HepG2 (cell line): ENCODE data around the gene FOXK2. TPM values are rescaled to one million over a fixed set of nuclear protein-coding genes. Genes with fewer than 3 reads are reported as not detected.

ENCODE experiments used
- ATAC-seq: fragments of 200-7000 bp; cut with Tn5 transposase; 3 replicates; pipeline ENCODE4 v1.9.1; 2020; ENCODE audit warnings: mild to moderate bottlenecking, moderate library complexity
- BruUV-seq: library from RNA; stranded (reverse); fragments of 400-500 nt; replicated peaks from 2 replicates; lab custom pipeline; 2021; lab: Mats Ljungman, UMichigan
- CTCF ChIA-PET: fragments of 300-600 bp; formaldehyde crosslinking; extraction: SDS; loops from one replicate; lab custom pipeline; 2021; ENCODE audit warnings: low total read pairs, inconsistent platforms, low intra/inter-chr PET ratio; lab: Yijun Ruan, JAX
- POLR2A ChIA-PET: fragments of 350-600 bp; sonication (Branson Sonifier 250); formaldehyde crosslinking; loops from one replicate; lab custom pipeline; 2020; ENCODE audit warnings: antibody characterized with exemption, inconsistent platforms; lab: Yijun Ruan, JAX
- DNase-seq: peaks from one replicate; pipeline ENCODE4 v3.0.0-alpha.2; 2015; ENCODE audit warnings: low spot score
- FAIRE-seq: peaks from 3 replicates; lab custom pipeline; 2011; peaks lifted over from hg19 to GRCh38; lab: Jason Lieb, UNC
- H2AFZ ChIP-seq: one replicate; pipeline ENCODE4 v1.6.1; 2011; ENCODE audit warnings: low read length, inconsistent platforms
- H3K27ac ChIP-seq: fragments of 300-600 bp; 3 replicates; pipeline ENCODE4 v1.8.0; 2011; ENCODE audit warnings: mixed run types, mild to moderate bottlenecking, mixed read lengths, low read length, inconsistent platforms; ENCODE audit not compliant: insufficient read depth; ENCODE audit errors: extremely low read length
- H3K27me3 ChIP-seq, 2 experiments: fragments of 200-600 bp in 1 of 2; 2 replicates in 1 of 2; 3 replicates in 1 of 2; pipeline versions ENCODE4 v1.6.0 to v1.8.0; 2011; ENCODE audit warnings: low read length in 2 of 2, mild to moderate bottlenecking in 2 of 2, moderate library complexity in 2 of 2, inconsistent platforms in 1 of 2; ENCODE audit not compliant: insufficient read depth in 2 of 2, control insufficient read depth in 1 of 2
- H3K36me3 ChIP-seq, 2 experiments: fragments of 200-600 bp in 1 of 2; replicated peaks in 1 of 2; 2 replicates in 1 of 2; 3 replicates in 1 of 2; pipeline versions ENCODE4 v1.5.1 to v1.8.0; 2011; ENCODE audit warnings: low read length in 2 of 2, inconsistent platforms in 1 of 2; ENCODE audit not compliant: insufficient read depth in 2 of 2, control insufficient read depth in 1 of 2
- H3K4me1 ChIP-seq: 2 replicates; pipeline ENCODE4 v1.5.1; 2012; ENCODE audit warnings: low read length, inconsistent platforms; ENCODE audit not compliant: insufficient read depth
- H3K4me2 ChIP-seq: 2 replicates; pipeline ENCODE4 v1.6.0; 2011; ENCODE audit warnings: low read depth, low read length, inconsistent platforms
- H3K4me3 ChIP-seq, 3 experiments: fragments of 200-600 bp in 1 of 3; sonication (generic), shearing (Covaris generic) in 1 of 3; replicated peaks in 1 of 3; 2 replicates each; pipeline ENCODE4 v1.5.1; 2011 to 2016; ENCODE audit warnings: low read length in 3 of 3, inconsistent platforms in 2 of 3, low read depth in 2 of 3, mild to moderate bottlenecking in 2 of 3, control low read depth in 1 of 3, mixed read lengths in 1 of 3; ENCODE audit not compliant: insufficient read depth in 1 of 3
- H3K79me2 ChIP-seq: one replicate; pipeline ENCODE4 v1.6.1; 2011; ENCODE audit warnings: low read length, inconsistent platforms; ENCODE audit not compliant: insufficient read depth
- H3K9ac ChIP-seq: 2 replicates; pipeline ENCODE4 v1.6.0; 2011; ENCODE audit warnings: mild to moderate bottlenecking, low read depth, low read length, inconsistent platforms; ENCODE audit not compliant: insufficient read depth
- H3K9me3 ChIP-seq: 2 replicates; pipeline ENCODE4 v1.5.1; 2012; ENCODE audit warnings: mild to moderate bottlenecking, low read length
- H4K20me1 ChIP-seq: 2 replicates; pipeline ENCODE4 v1.6.0; 2011; ENCODE audit warnings: inconsistent platforms, mild to moderate bottlenecking, low read length, moderate library complexity; ENCODE audit not compliant: insufficient read depth
- ATF7 ChIP-seq, 2 experiments: fragments of 450-650 bp in 1 of 2; sonication (generic) in 1 of 2; formaldehyde crosslinking in 1 of 2; IDR thresholded peaks; 2 replicates each; pipeline versions ENCODE4 v1.4.0 to v1.6.1; 2016 to 2020; ENCODE audit warnings: antibody characterized with exemption in 1 of 2, mild to moderate bottlenecking in 1 of 2, missing genetic modification reagents in 1 of 2
- CHD4 ChIP-seq: fragments of 200-600 bp; sonication (generic); IDR thresholded peaks from 2 replicates; pipeline ENCODE4 v1.7.0; 2017; ENCODE audit warnings: mild to moderate bottlenecking, low read length, borderline replicate concordance
- CREB1 ChIP-seq, 2 experiments: fragments of 450-650 bp in 1 of 2; IDR thresholded peaks; 2 replicates each; pipeline ENCODE4 v1.6.1; 2016 to 2017; ENCODE audit warnings: control low read depth in 1 of 2, mild to moderate bottlenecking in 1 of 2, missing compliant biosample characterization in 1 of 2, missing genetic modification characterization in 1 of 2
- ELF1 ChIP-seq: sonication (generic); formaldehyde crosslinking; IDR thresholded peaks from 2 replicates; pipeline ENCODE4 v1.4.0; 2020; ENCODE audit warnings: missing genetic modification reagents
- ELF4 ChIP-seq: sonication (generic); formaldehyde crosslinking; IDR thresholded peaks from 2 replicates; pipeline ENCODE4 v1.5.0; 2020; ENCODE audit warnings: missing genetic modification reagents, mild to moderate bottlenecking, moderate library complexity, borderline replicate concordance
- MTA3 ChIP-seq: sonication (generic); formaldehyde crosslinking; IDR thresholded peaks from 2 replicates; pipeline ENCODE4 v1.4.0; 2020; ENCODE audit warnings: missing genetic modification reagents
- POLR2A ChIP-seq, 2 experiments: IDR thresholded peaks; 2 replicates each; pipeline ENCODE4 v1.6.1; 2011; ENCODE audit warnings: low read depth in 2 of 2, low read length in 2 of 2, mild to moderate bottlenecking in 1 of 2, moderate library complexity in 1 of 2; ENCODE audit not compliant: insufficient read depth in 1 of 2
- POLR2G ChIP-seq: fragments of 200-400 bp; formaldehyde crosslinking; IDR thresholded peaks from 2 replicates; pipeline ENCODE4 v1.6.1; 2018; ENCODE audit warnings: mild to moderate bottlenecking, low read depth, low read length, moderate library complexity
- SOX5 ChIP-seq: IDR thresholded peaks from 2 replicates; pipeline ENCODE4 v1.6.1; 2016; ENCODE audit warnings: borderline replicate concordance
- ZNF180 ChIP-seq: sonication (generic); formaldehyde crosslinking; IDR thresholded peaks from 2 replicates; pipeline ENCODE4 v1.4.0; 2020; ENCODE audit warnings: low read depth, missing genetic modification reagents, borderline replicate concordance
- ZNF564 ChIP-seq: sonication (generic); formaldehyde crosslinking; IDR thresholded peaks from 2 replicates; pipeline ENCODE4 v1.8.1; 2023; ENCODE audit warnings: mild to moderate bottlenecking, missing genetic modification reagents
- ZNF674 ChIP-seq: sonication (generic); formaldehyde crosslinking; IDR thresholded peaks from 2 replicates; pipeline ENCODE4 v1.5.0; 2020; ENCODE audit warnings: low read depth, mild to moderate bottlenecking, missing genetic modification reagents
- WGBS: methylation state at CpG from one replicate; pipeline ENCODE4 v1.1.6; 2017; ENCODE audit warnings: low lambda C conversion rate; 5-methylcytosine and 5-hydroxymethylcytosine counted together
- in situ Hi-C: cut with HindIII; loops from 2 replicates; pipeline ENCODE4 v1.10.0; 2017; ENCODE audit warnings: low pct_unique_long_range_greater_than_20kb; ENCODE audit not compliant: extremely low pct_ligation_motif_present
- intact Hi-C: fragments of 100-400 bp; cut with micrococcal nuclease; formaldehyde crosslinking; loops from one replicate; pipeline ENCODE4 v1.10.0; 2022; ENCODE audit not compliant: unreplicated experiment
- polyA plus RNA-seq, 8 experiments: library from polyadenylated mRNA; depleted of rRNA in 3 of 8; stranded (reverse) in 7 of 8; unstranded in 1 of 8; fragments of >200 nt; fragmentation: Illumina TruSeq in 4 of 8; extraction: Trizol in 4 of 8; gene quantifications; 2 replicates each; pipeline versions ENCODE4 v1.2.1 to v1.2.3, GENCODE V29; 2011 to 2016; ENCODE audit warnings: low read depth in 4 of 8, missing spikeins in 1 of 8, mixed read lengths in 1 of 8; ENCODE audit not compliant: insufficient read depth in 1 of 8
- total RNA-seq, 5 experiments: library from RNA; depleted of rRNA; stranded (reverse); fragments of >200 nt; fragmentation: Illumina TruSeq; extraction: Trizol; gene quantifications; 2 replicates each; pipeline ENCODE4 v1.2.3, GENCODE V29; 2016; ENCODE audit warnings: low read depth in 1 of 5
- TF ChIP-seq, protein P1 (sequence below): IDR thresholded peaks from 2 replicates; pipeline ENCODE4 v1.6.1; 2016; ENCODE audit warnings: control low read depth
- TF ChIP-seq, protein P2 (sequence below): sonication (generic); formaldehyde crosslinking; IDR thresholded peaks from 2 replicates; pipeline ENCODE4 v1.4.0; 2020; ENCODE audit warnings: missing genetic modification reagents, borderline replicate concordance
- TF ChIP-seq, protein P3 (sequence below): sonication (generic); formaldehyde crosslinking; IDR thresholded peaks from 2 replicates; pipeline ENCODE4 v1.5.0; 2020; ENCODE audit warnings: mild to moderate bottlenecking, missing genetic modification reagents

Gene FOXK2
- total and polyA plus RNA-seq, 2 of the 13 experiments (the other 11 are each of a cell fraction or from before 2014, with no cell fraction given) = 67.1 to 67.2 TPM

DNA sequence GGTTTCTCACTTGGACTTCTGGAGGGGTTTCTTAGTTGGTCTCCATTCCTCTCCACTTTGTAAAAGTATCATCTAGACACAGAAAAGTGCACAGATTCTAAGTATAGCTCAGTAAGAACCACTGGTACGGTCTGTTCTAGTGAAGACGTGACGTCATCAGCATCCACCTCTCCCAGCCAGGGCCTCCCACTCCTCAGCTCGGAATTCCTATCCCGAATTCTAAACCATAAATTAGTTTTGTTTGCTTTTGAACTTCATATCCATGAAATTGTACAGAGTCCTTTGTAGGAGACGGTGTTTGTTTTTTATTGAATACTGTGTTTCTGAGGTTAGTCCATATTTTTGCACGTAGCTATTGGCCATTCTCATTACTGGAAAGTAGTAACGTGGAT lies 25.5 kb downstream of the FOXK2 start:
- H3K27ac ChIP-seq = no peak overlapping the region

More for the DNA sequence above, 25.5 kb downstream of the FOXK2 start:
- Histone ChIP-seq H3K4me2 (no peak overlapping the region), H3K9ac (no peak overlapping the region), H3K9me3 (no peaks in the 10 kb centered on the region), H4K20me1 (peaks cover 95% of the 10 kb centered on the region), H3K36me3 (peaks cover 8 to 14% of the 10 kb centered on the region in 2 experiments; a peak in 4 of 5 replicates), H2AFZ (no peak overlapping the region), H3K79me2 (peaks cover 98% of the 10 kb centered on the region), H3K4me1 (peaks cover 54% of the 10 kb centered on the region), H3K4me3 (no peak overlapping the region), H3K27me3 (no peaks in the 10 kb centered on the region)
- in situ Hi-C loops (no loop called here), intact Hi-C loops (no loop called here)
- BruUV-seq = no TSS peak
- ChIA-PET CTCF (no interaction called here), POLR2A (interaction anchor here (1.6 to 2.4 kb wide), 2 partner anchors 26 to 196 kb away, joined by 3 to 10 read pairs; partner anchors contain the start of gene FOXK2)
- no peak for TF ChIP-seq MTA3 (CRISPR knock-in tag)
- no peak for TF ChIP-seq ZNF180
- no peak for TF ChIP-seq ELF1 (CRISPR knock-in tag)
- no peak for TF ChIP-seq POLR2A (IDR thresholded peaks at IDR 0.05; ENCODE audit: insufficient read depth in 1 of 2, low read depth in 2 of 2, low read length in 2 of 2)
- TF ChIP-seq, protein P1, sequence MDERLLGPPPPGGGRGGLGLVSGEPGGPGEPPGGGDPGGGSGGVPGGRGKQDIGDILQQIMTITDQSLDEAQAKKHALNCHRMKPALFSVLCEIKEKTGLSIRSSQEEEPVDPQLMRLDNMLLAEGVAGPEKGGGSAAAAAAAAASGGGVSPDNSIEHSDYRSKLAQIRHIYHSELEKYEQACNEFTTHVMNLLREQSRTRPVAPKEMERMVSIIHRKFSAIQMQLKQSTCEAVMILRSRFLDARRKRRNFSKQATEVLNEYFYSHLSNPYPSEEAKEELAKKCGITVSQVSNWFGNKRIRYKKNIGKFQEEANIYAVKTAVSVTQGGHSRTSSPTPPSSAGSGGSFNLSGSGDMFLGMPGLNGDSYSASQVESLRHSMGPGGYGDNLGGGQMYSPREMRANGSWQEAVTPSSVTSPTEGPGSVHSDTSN = no peak
- TF ChIP-seq, protein P2, sequence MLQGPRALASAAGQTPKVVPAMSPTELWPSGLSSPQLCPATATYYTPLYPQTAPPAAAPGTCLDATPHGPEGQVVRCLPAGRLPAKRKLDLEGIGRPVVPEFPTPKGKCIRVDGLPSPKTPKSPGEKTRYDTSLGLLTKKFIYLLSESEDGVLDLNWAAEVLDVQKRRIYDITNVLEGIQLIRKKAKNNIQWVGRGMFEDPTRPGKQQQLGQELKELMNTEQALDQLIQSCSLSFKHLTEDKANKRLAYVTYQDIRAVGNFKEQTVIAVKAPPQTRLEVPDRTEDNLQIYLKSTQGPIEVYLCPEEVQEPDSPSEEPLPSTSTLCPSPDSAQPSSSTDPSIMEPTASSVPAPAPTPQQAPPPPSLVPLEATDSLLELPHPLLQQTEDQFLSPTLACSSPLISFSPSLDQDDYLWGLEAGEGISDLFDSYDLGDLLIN (CRISPR knock-in tag) = no peak
- TF ChIP-seq CHD4 = no peak
- TF ChIP-seq ZNF564 (CRISPR knock-in tag) = no peak
- TF ChIP-seq ZNF674 = no peak
- no peak for TF ChIP-seq POLR2G
- no peak for TF ChIP-seq SOX5 (CRISPR knock-in tag)
- TF ChIP-seq ATF7 (IDR thresholded peaks at IDR 0.05) = 0 out of 2 replicates have a peak, but pooled peaks have one; percentile 1
- no peak for TF ChIP-seq ATF7 (CRISPR knock-in tag; IDR thresholded peaks at IDR 0.05)
- no peak for TF ChIP-seq ELF4 (CRISPR knock-in tag)
- TF ChIP-seq, protein P3, sequence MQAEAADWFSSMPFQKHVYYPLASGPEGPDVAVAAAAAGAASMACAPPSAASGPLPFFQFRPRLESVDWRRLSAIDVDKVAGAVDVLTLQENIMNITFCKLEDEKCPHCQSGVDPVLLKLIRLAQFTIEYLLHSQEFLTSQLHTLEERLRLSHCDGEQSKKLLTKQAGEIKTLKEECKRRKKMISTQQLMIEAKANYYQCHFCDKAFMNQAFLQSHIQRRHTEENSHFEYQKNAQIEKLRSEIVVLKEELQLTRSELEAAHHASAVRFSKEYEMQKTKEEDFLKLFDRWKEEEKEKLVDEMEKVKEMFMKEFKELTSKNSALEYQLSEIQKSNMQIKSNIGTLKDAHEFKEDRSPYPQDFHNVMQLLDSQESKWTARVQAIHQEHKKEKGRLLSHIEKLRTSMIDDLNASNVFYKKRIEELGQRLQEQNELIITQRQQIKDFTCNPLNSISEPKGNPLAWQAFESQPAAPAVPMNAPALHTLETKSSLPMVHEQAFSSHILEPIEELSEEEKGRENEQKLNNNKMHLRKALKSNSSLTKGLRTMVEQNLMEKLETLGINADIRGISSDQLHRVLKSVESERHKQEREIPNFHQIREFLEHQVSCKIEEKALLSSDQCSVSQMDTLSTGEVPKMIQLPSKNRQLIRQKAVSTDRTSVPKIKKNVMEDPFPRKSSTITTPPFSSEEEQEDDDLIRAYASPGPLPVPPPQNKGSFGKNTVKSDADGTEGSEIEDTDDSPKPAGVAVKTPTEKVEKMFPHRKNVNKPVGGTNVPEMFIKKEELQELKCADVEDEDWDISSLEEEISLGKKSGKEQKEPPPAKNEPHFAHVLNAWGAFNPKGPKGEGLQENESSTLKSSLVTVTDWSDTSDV (CRISPR knock-in tag) = no peak
- TF ChIP-seq CREB1 (IDR thresholded peaks at IDR 0.05) = peak; percentile 20; the same call in 1 of the 2 replicates
- no peak for TF ChIP-seq CREB1 (CRISPR knock-in tag; IDR thresholded peaks at IDR 0.05)
- no peak for FAIRE-seq
- DNase-seq = no peak
- no peak for ATAC-seq
- WGBS = 95% methylated on average over 8 of the region's 8 CpGs
